ENCODE measurements around the gene NPPA.
A peak's percentile ranks its signal among the peaks of the same experiment; 100 is the strongest.
"Not testable (repeated sequence)": the region's sequence is repeated elsewhere in the genome, so short reads cannot be mapped to it uniquely, and the experiment has no call there.

The NPPA gene
- total RNA-seq = 0 reads per million in 2 experiments

- no peak for DNase-seq (ENCODE audit: low read depth)
Measured at GRCh38 chr1:11847667-11848372, at the start of gene NPPA. Gene NPPA, minus strand, starts transcription at chr1:11847783. Its CDS starts 99 bp downstream, at chr1:11847684.

GRCh38 chr1:11894501-11894900 lies 46.9 kb upstream of the NPPA start:
- not testable (repeated sequence) for DNase-seq (ENCODE audit: low read depth)

- peak; percentile 54 for DNase-seq (ENCODE audit: low read depth)
Measured at GRCh38 chr1:11893907-11894251, 46.3 kb upstream of the NPPA start.

- no peak for DNase-seq (ENCODE audit: low read depth)
Measured at GRCh38 chr1:11891433-11892186, 44.0 kb upstream of the NPPA start.

GRCh38 chr1:11888877-11889208 lies 41.3 kb upstream of the NPPA start:
- no peak for DNase-seq (ENCODE audit: low read depth)

GRCh38 chr1:11888206-11888876 lies 40.8 kb upstream of the NPPA start:
- DNase-seq (ENCODE audit: low read depth) = no peak

GRCh38 chr1:11887666-11888007 lies 40.1 kb upstream of the NPPA start:
- DNase-seq (ENCODE audit: low read depth) = no peak

- DNase-seq (ENCODE audit: low read depth) = no peak
Measured at GRCh38 chr1:11886986-11887665, 39.5 kb upstream of the NPPA start.

- no peak for DNase-seq (ENCODE audit: low read depth)
Measured at GRCh38 chr1:11885916-11886315, 38.3 kb upstream of the NPPA start.

- DNase-seq (ENCODE audit: low read depth) = no peak
Measured at GRCh38 chr1:11882814-11883538, 35.4 kb upstream of the NPPA start.

- no peak for DNase-seq (ENCODE audit: low read depth)
Measured at GRCh38 chr1:11881749-11882441, 34.3 kb upstream of the NPPA start.

- DNase-seq (ENCODE audit: low read depth) = no peak
Measured at GRCh38 chr1:11880911-11881748, 33.5 kb upstream of the NPPA start.

GRCh38 chr1:11880181-11880575 lies 32.6 kb upstream of the NPPA start:
- DNase-seq (ENCODE audit: low read depth) = no peak

- no peak for DNase-seq (ENCODE audit: low read depth)
Measured at GRCh38 chr1:11879311-11880180, 32.0 kb upstream of the NPPA start.

GRCh38 chr1:11878891-11879190 lies 31.3 kb upstream of the NPPA start:
- DNase-seq (ENCODE audit: low read depth) = no peak

GRCh38 chr1:11878081-11878890 lies 30.7 kb upstream of the NPPA start:
- DNase-seq (ENCODE audit: low read depth) = no peak

- DNase-seq (ENCODE audit: low read depth) = no peak
Measured at GRCh38 chr1:11877074-11877473, 29.5 kb upstream of the NPPA start.

- DNase-seq (ENCODE audit: low read depth) = no peak
Measured at GRCh38 chr1:11875094-11875493, 27.5 kb upstream of the NPPA start.

GRCh38 chr1:11874624-11875023 lies 27.0 kb upstream of the NPPA start:
- DNase-seq (ENCODE audit: low read depth) = no peak
